Thymus (tissue), 11 donors: ENCODE data around the gene ALDH1L1. TPM values are rescaled to one million over a fixed set of nuclear protein-coding genes. Genes with fewer than 3 reads are reported as not detected.

Source experiments
- DNase-seq, 9 donors: peaks; one replicate each; pipeline ENCODE4 v3.0.0-alpha.2; 2013; ENCODE audit warnings: low spot score in 9 of 9, low read depth in 6 of 9, missing footprints in 1 of 9
- H3K27ac ChIP-seq, 2 donors: one replicate each; pipeline ENCODE4 v1.5.1; 2013; ENCODE audit warnings: control low read depth in 1 of 2, low read depth in 1 of 2, low read length in 1 of 2, mild to moderate bottlenecking in 1 of 2, moderate library complexity in 1 of 2
- H3K27me3 ChIP-seq, 2 donors: one replicate each; pipeline ENCODE4 v1.5.1; 2013; ENCODE audit warnings: low read length in 1 of 2; ENCODE audit not compliant: control insufficient read depth in 2 of 2, insufficient read depth in 1 of 2
- H3K36me3 ChIP-seq, 2 donors: one replicate each; pipeline ENCODE4 v1.5.1; 2013; ENCODE audit warnings: low read length in 1 of 2, mild to moderate bottlenecking in 1 of 2, moderate library complexity in 1 of 2; ENCODE audit not compliant: control insufficient read depth in 2 of 2, insufficient read depth in 2 of 2
- H3K4me1 ChIP-seq, 2 donors: one replicate each; pipeline ENCODE4 v1.5.1; 2013; ENCODE audit warnings: low read length in 2 of 2; ENCODE audit not compliant: control insufficient read depth in 2 of 2, insufficient read depth in 2 of 2
- H3K4me3 ChIP-seq, 2 donors: one replicate each; pipeline ENCODE4 v1.5.1; 2013; ENCODE audit warnings: low read length in 2 of 2, control low read depth in 1 of 2, mild to moderate bottlenecking in 1 of 2
- H3K9me3 ChIP-seq, 2 donors: one replicate each; pipeline ENCODE4 v1.5.1; 2013; ENCODE audit warnings: low read length in 1 of 2, mild to moderate bottlenecking in 1 of 2; ENCODE audit not compliant: control insufficient read depth in 2 of 2, insufficient read depth in 1 of 2
- WGBS: extraction: QIAGEN DNeasy Blood & Tissue Kit; methylation state at CpG from one replicate; pipeline ENCODE4 v1.1.7; 2013; 5-methylcytosine and 5-hydroxymethylcytosine counted together
- polyA plus RNA-seq: library from polyadenylated mRNA; stranded (reverse); fragments of 200-250 nt; gene quantifications from one replicate; pipeline ENCODE4 v1.2.3, GENCODE V29; 2013
- total RNA-seq: library from RNA; stranded (reverse); fragments of 120-200 nt; gene quantifications from one replicate; pipeline ENCODE4 v1.2.4, GENCODE V29; 2013
- donor health status: healthy.

Gene ALDH1L1
- total and polyA plus RNA-seq, 2 donors = 0.85 to 15.6 TPM

- Histone ChIP-seq H3K9me3 (no peaks in the 10 kb centered on the region), H3K27me3 (peaks cover 0 to 2% of the 10 kb centered on the region in 2 donors), H3K4me3 (no peak overlapping the region), H3K4me1 (no peaks in the 10 kb centered on the region), H3K36me3 (no peaks in the 10 kb centered on the region), H3K27ac (no peak overlapping the region)
- no peak for DNase-seq
- 89% methylated on average over 2 of the region's 2 CpGs for WGBS
Measured at GRCh38 chr3:126199256-126199655, 18.9 kb upstream of the ALDH1L1 start.

DNA sequence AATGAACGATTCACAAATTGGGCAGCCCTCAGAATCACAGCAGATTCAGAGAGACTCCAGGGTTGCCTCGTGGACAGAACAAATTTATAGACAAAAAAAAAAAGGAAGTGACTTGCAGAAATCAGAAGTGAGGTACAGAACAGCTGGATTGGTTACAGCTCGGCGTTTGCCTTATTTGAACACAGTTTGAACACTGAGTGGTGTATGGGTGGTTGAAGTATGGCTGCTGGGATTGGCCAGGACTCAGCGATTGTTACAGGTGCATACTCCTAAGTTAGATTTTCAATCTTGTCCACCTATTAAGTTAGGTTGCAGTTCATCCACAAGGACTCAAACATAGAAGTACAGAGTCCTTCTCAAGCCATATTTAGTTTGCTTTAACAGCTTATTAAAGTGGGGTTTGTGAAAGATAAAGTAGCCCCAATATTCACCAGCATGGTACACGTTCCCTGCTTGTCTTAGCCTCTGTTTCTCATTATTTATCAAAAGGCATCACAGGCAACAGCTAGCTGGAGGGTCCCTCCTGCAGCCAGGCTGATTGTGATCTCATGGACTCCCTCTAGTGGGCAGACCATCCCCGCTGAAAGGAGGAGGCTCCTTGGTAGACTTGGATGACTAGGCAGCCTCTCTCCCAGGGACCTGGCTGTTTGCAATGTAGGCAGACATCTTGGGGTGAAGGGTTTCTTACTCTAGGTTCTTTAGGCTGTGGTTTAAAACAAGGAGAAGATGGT, 17.6 kb upstream of the ALDH1L1 start:
- Histone ChIP-seq H3K4me3 (no peak overlapping the region), H3K27ac (no peak overlapping the region), H3K9me3 (no peaks in the 10 kb centered on the region), H3K27me3 (no peaks in the 10 kb centered on the region), H3K4me1 (no peaks in the 10 kb centered on the region), H3K36me3 (no peaks in the 10 kb centered on the region)
- WGBS = 40% methylated on average over 7 of the region's 7 CpGs
- DNase-seq = peak in 5 of 9 donors; percentile 9 to 43 (median 21)

- H3K4me1 ChIP-seq = no peaks in the 10 kb centered on the region
- 97% methylated on average over 4 of the region's 4 CpGs for WGBS
- no peak for DNase-seq
- no peak overlapping the region for H3K4me3 ChIP-seq
- H3K27me3 ChIP-seq = no peaks in the 10 kb centered on the region
- no peaks in the 10 kb centered on the region for H3K9me3 ChIP-seq
- no peaks in the 10 kb centered on the region for H3K36me3 ChIP-seq
- H3K27ac ChIP-seq = no peak overlapping the region
Measured at GRCh38 chr3:126197343-126197742, 17.0 kb upstream of the ALDH1L1 start.

DNA sequence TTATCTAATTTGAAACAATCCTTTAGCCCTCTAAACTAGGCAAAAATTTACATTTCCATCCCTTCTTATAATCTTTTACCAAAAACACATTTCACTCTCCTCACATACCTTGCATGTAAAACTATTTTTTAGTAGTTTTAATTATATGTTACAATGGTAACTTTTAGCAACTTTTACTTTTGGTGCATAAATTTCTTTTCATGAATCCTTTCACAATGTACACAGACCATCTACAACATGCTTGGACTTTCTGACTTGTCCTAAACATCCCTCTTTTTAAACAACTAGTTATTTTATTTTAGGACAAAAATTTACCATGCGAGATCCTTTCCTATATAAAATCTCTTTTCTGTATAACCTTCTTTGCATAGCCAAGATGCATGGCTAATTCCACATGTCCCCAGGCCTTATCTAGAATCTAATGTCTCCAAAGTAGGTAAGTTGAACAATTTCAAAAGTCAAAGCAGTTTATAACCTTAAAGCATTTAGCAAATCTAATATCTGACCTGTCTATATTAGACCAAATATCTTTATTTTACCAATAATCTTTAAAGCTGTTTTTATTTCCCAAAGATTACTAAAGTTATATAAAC, 14.4 kb upstream of the ALDH1L1 start:
- no peaks in the 10 kb centered on the region for H3K4me1 ChIP-seq
- H3K27ac ChIP-seq = no peak overlapping the region
- H3K36me3 ChIP-seq = no peaks in the 10 kb centered on the region
- 94% methylated on average over 1 of the region's 1 CpG for WGBS
- H3K4me3 ChIP-seq = no peak overlapping the region
- no peaks in the 10 kb centered on the region for H3K9me3 ChIP-seq
- DNase-seq = no peak
- no peaks in the 10 kb centered on the region for H3K27me3 ChIP-seq

DNA sequence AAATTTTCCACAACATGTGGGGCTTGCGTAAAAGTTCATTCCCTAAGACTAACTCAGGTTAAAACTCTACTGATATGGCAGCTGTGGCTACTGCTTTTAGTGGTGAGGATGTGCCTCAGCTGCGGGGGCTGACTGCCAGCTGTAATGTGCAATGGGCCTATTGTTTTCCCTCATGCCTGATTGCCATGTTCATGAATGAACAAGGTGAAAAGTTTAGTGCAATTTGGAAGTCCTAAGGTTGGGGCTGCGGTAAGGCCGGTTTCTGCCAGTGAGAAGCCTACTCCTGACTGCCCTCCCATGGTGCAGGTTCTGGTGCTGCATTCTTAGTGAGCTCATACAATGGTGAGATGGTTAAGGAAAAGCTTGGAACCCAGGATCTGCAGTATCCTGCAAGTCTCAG, 10.9 kb upstream of the ALDH1L1 start:
- Histone ChIP-seq H3K4me3 (no peak overlapping the region), H3K27me3 (peaks cover 0 to 2% of the 10 kb centered on the region in 2 donors), H3K27ac (no peak overlapping the region), H3K9me3 (no peaks in the 10 kb centered on the region), H3K4me1 (no peaks in the 10 kb centered on the region), H3K36me3 (no peaks in the 10 kb centered on the region)
- whole genome bisulfite sequencing = 98% methylated on average over 4 of the region's 4 CpGs
- no peak for DNase-seq

- 94% methylated on average over 4 of the region's 4 CpGs for WGBS
Measured at GRCh38 chr3:126187920-126188319, 7.5 kb upstream of the ALDH1L1 start.

GRCh38 chr3:126186749-126187148, 6.4 kb upstream of the ALDH1L1 start:
- H3K9me3 ChIP-seq = no peaks in the 10 kb centered on the region
- no peak overlapping the region for H3K27ac ChIP-seq
- DNase-seq = no peak
- H3K4me3 ChIP-seq = no peak overlapping the region
- no peaks in the 10 kb centered on the region for H3K4me1 ChIP-seq
- H3K27me3 ChIP-seq = peaks cover 4 to 15% of the 10 kb centered on the region in 2 donors
- WGBS = 97% methylated on average over 9 of the region's 9 CpGs
- H3K36me3 ChIP-seq = no peaks in the 10 kb centered on the region

More at GRCh38 chr3:126187920-126188319, 7.5 kb upstream of the ALDH1L1 start:
- Histone ChIP-seq H3K4me3 (no peak overlapping the region), H3K36me3 (no peaks in the 10 kb centered on the region), H3K27ac (no peak overlapping the region), H3K27me3 (peaks cover 0 to 7% of the 10 kb centered on the region in 2 donors), H3K4me1 (no peaks in the 10 kb centered on the region), H3K9me3 (no peaks in the 10 kb centered on the region)
- no peak for DNase-seq

DNA sequence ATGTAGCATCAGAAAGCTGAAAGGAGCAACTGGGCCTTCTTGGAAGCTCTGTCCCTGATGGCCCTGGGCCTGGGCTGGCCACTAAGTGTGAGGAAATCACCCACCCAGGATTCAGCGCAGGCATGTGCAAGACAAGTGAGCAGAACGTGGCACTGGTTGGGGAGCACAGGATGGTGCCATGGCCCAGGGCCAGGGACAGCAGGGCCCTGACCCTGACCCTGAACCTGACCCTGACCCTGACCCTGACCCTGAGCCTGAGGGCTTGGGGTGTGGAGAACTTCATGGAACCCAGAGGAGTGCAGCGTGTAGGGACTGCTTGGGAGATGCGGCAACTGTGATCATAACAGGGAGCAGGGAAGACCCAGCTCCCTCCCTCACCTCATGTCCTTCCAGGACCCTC, 5.9 kb upstream of the ALDH1L1 start:
- no peak for DNase-seq
- peaks cover 5 to 20% of the 10 kb centered on the region in 2 donors for H3K27me3 ChIP-seq
- no peak overlapping the region for H3K4me3 ChIP-seq
- no peaks in the 10 kb centered on the region for H3K9me3 ChIP-seq
- H3K27ac ChIP-seq = no peak overlapping the region
- H3K36me3 ChIP-seq = no peaks in the 10 kb centered on the region
- H3K4me1 ChIP-seq = no peaks in the 10 kb centered on the region
- WGBS = 95% methylated on average over 4 of the region's 4 CpGs

DNA sequence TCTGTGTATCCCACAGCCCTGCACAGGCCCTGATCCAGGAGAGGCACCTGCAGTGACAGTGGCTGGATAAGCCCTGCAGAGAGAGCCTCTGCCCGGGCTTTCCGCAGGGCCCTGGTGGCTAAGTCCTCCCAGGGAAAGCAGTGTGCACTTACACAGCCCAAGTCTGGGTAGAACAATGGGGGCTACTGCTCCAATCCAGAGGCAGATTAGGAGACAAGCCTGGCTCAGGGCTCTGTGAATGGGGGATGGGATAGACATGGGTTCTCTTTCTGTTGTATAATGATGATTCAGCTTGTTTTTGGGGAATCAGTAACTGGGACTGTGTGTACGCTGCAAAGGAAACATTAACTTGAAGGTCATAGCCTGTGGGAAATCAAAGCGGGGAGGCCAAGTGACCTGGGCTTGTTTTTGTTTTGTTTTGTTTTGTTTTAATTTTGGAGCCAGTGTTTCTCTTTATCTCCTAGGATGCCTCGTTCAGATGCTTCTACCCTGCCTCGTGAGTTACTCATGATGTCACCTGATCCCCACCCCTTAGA, 4.1 kb upstream of the ALDH1L1 start:
- WGBS = 85% methylated on average over 6 of the region's 6 CpGs
- Histone ChIP-seq H3K9me3 (no peaks in the 10 kb centered on the region), H3K4me3 (no peak overlapping the region), H3K27me3 (peaks cover 22 to 37% of the 10 kb centered on the region in 2 donors), H3K27ac (no peak overlapping the region), H3K4me1 (no peaks in the 10 kb centered on the region), H3K36me3 (no peaks in the 10 kb centered on the region)
- DNase-seq = no peak
